Neural cell (in vitro differentiated cells): ENCODE results near the gene AMY2B.

Source experiments
- CTCF ChIP-seq: fragments of 450-650 bp; IDR thresholded peaks from 2 replicates; pipeline ENCODE4 v1.5.1; 2014; ENCODE audit warnings: antibody characterized with exemption, mild to moderate bottlenecking, moderate library complexity; ENCODE audit not compliant: poor library complexity, severe bottlenecking
- EP300 ChIP-seq: fragments of 450-650 bp; conservative IDR thresholded peaks from 2 replicates; pipeline ENCODE4 v1.6.1; 2014; ENCODE audit warnings: antibody characterized with exemption, mild to moderate bottlenecking, moderate library complexity; ENCODE audit not compliant: poor library complexity, severe bottlenecking
- EZH2 ChIP-seq: fragments of 200-600, 300-800 bp; shearing (Covaris generic), sonication (generic); IDR thresholded peaks from 2 replicates; pipeline ENCODE4 v1.6.1; 2014; ENCODE audit warnings: antibody characterized with exemption, low read length, borderline replicate concordance, mild to moderate bottlenecking; ENCODE audit not compliant: insufficient read depth, poor library complexity, severe bottlenecking
- TAF1 ChIP-seq: IDR thresholded peaks from 2 replicates; pipeline ENCODE4 v1.6.1; 2012; ENCODE audit warnings: low read depth

- TF ChIP-seq EP300, result no peak
- TF ChIP-seq EZH2, result no peak
- TF ChIP-seq TAF1, result no peak
- peak; percentile 47 for TF ChIP-seq CTCF
These were observed 45.5 kb upstream of the AMY2B start, which contains the start of gene RNPC3 for GRCh38 chr1:103525607-103526507.
